ENCODE results near the gene CREB5. TPM values are rescaled to one million over a fixed set of nuclear protein-coding genes. Genes with fewer than 3 reads are reported as not detected.

CREB5 gene
- total RNA-seq, 4 donors from 2014 or later = 11.9 to 25.3 (median 14.4) TPM

DNA sequence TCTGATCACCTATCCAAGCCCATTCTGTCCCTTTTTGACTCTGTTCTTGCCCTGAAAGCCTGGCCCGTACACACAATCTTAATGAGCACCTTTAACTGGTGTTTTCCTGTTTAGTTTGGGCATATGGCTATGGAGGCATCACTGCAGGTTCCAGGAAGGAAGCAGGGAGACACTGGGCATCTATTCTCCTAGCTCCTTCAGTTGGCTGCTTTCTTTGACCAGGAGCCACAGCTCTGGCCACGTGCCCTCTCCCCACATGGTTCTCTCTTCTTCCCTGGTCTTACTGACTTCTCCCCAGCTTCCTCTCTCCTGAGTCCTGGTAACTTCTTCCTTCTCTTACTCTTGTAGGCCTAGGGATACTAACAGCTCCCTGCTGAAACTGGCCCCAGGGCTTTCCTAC lies 144.4 kb downstream of the CREB5 start:
- TF ChIP-seq, protein P1, sequence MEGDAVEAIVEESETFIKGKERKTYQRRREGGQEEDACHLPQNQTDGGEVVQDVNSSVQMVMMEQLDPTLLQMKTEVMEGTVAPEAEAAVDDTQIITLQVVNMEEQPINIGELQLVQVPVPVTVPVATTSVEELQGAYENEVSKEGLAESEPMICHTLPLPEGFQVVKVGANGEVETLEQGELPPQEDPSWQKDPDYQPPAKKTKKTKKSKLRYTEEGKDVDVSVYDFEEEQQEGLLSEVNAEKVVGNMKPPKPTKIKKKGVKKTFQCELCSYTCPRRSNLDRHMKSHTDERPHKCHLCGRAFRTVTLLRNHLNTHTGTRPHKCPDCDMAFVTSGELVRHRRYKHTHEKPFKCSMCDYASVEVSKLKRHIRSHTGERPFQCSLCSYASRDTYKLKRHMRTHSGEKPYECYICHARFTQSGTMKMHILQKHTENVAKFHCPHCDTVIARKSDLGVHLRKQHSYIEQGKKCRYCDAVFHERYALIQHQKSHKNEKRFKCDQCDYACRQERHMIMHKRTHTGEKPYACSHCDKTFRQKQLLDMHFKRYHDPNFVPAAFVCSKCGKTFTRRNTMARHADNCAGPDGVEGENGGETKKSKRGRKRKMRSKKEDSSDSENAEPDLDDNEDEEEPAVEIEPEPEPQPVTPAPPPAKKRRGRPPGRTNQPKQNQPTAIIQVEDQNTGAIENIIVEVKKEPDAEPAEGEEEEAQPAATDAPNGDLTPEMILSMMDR (IDR thresholded peaks at IDR 0.05; ENCODE audit: low read depth) = no peak

DNA sequence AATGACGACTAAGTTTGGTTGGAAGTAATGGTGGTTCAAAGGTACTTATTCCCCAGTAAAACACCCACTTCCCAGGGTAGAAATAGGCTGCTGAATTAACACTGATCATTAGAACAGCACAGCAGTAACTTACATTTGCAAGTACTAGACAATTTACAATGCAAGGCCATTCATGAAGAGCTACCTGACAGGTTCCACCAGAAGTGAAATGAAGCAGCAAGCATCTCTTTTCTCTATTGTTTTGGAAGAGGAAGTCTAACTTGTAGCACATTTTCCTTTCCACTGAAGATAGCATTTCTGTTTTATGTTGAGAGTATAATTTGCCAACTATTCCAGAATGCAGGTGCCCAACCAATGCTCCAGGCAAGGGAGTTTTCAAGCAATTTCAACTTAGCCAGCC lies 145.9 kb downstream of the CREB5 start:
- TF ChIP-seq, protein P1 (IDR thresholded peaks at IDR 0.05; ENCODE audit: low read depth) = no peak

DNA sequence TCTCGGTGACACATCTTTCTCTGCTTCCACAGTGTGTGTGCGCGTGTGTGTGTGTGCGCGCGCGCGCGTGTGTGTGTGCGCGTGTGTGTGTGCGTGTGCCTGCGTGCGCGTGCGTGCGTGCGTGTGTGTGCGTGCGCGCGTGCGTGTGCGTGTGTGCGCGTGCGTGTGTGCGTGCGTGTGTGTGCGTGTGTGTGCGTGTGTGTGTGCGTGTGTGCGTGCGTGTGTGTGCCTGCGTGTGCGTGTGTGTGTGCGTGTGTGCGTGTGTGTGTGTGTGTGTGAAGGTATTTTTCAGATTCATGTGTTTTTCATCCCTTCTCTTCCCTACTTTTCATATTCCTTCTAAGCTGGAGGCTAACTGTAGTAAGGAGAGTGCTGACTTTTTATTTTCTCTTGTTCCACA lies 148.4 kb downstream of the CREB5 start:
- TF ChIP-seq, protein P1 (IDR thresholded peaks at IDR 0.05; ENCODE audit: low read depth) = no peak

DNA sequence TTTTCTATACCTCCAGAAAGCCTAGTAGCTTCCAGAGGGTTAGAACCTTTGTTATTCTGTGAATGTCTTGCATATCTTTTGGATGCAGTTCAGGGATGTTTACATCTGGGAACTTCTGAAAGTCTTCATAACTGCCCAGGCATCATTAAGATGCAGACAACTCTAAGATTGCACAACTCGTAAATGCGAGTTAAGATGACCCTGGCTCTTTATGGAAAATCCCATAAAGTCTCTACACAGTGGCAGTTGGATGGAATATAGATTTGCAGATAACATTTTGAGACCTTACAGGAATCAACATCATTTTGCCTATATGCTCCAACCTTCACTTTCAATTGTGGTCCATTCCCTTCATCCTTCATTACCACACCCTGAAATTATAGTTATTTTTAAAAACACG lies 151.7 kb downstream of the CREB5 start:
- TF ChIP-seq, protein P1 (IDR thresholded peaks at IDR 0.05; ENCODE audit: low read depth) = no peak

DNA sequence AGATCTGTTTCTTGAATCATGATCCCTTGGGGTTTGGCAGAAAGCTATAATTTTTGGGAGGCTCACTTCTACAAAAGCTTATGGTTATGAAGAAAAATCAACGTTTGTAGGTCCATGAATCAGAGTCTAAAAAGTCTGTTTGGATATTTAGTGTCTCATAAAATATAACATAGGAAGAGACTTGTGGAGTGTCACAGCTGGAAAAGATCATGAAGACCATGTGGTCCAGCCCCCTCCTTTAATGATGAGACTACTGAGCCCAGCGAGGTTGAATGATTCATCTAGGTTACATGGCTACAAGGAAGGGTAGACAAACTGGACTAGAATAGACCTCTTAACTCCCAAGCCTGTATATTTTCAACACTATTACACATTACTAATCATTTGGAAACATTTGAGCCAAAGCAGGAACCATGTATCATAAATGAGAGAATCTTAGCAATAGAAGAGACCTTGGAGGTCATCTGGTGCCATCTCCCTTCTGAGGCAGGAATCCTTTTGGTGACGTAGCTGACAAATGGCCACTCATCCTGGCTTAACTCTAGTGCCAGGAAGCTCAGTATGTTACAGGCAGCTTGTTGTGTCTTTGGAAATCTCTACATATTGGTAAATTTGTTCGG lies 152.5 kb downstream of the CREB5 start:
- TF ChIP-seq, protein P1 (IDR thresholded peaks at IDR 0.05; ENCODE audit: low read depth) = no peak

DNA sequence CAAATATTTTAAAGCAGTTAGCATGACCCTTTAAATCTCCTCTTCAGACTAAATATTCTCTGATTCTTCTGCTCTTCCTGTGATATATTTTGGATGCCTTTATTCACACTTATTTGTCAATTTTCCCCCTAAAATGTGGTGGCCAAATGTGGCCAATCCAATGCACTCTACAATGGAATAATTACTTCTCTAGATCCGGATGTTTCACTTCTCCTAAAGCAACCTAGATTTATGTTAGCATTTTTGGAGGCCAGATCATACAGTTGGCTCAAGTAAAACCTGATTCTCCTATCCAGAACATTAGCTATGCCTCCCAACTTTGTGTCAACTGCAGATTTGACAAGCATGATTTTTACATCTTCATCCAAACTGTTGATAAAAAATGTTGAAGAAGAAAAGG lies 153.7 kb downstream of the CREB5 start:
- TF ChIP-seq, protein P1 (IDR thresholded peaks at IDR 0.05; ENCODE audit: low read depth) = no peak

DNA sequence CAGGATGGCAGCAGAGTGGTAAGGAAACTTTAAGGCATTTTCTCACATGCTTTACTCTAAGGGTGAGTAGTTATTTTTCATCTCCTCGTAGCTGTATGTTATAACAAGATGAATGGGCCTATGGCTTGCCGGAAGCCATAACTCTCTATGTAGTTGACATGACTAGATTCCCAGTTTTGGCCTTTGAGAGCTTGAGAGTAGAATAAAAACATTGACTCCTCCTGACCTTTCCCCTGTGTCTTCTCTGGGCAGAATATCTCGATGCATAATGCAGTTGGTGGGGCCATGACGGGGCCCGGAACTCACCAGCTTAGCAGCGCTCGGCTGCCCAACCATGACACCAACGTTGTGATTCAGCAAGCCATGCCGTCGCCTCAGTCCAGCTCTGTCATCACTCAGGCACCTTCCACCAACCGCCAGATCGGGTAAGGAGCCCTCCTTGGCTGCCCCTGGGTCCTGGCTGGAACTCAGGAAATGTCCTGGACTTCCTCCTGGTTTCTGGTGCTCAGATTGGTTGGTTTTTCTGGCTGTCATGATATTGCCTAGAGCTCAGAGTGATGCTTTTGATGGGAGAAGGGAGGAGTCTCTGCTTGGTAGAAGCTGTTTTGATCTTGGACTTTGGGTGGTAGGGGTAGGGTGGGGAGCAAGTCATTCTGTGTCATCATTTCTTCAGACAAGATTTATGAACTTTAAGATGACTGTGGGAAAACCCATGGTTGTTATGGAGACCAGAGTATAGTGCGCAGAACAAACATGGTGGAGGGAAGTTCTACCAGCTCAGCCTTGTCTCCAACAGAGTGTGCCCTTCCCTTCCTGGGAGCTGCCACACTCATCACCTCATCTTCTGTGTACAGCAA lies 158.0 kb downstream of the CREB5 start:
- TF ChIP-seq, protein P1 (IDR thresholded peaks at IDR 0.05; ENCODE audit: low read depth) = no peak

Measured in subcutaneous adipose tissue (tissue), 4 donors.